ENCODE measurements around the gene RELA.
A peak's percentile ranks its signal among the peaks of the same experiment; 100 is the strongest.
"Not testable (repeated sequence)": the region's sequence is repeated elsewhere in the genome, so short reads cannot be mapped to it uniquely, and the experiment has no call there.

The RELA gene

GRCh38 chr11:65672180-65672860 is 9.6 kb upstream of the RELA start:
- no peak for DNase-seq (ENCODE audit: low read depth in 2 of 2)

DNA sequence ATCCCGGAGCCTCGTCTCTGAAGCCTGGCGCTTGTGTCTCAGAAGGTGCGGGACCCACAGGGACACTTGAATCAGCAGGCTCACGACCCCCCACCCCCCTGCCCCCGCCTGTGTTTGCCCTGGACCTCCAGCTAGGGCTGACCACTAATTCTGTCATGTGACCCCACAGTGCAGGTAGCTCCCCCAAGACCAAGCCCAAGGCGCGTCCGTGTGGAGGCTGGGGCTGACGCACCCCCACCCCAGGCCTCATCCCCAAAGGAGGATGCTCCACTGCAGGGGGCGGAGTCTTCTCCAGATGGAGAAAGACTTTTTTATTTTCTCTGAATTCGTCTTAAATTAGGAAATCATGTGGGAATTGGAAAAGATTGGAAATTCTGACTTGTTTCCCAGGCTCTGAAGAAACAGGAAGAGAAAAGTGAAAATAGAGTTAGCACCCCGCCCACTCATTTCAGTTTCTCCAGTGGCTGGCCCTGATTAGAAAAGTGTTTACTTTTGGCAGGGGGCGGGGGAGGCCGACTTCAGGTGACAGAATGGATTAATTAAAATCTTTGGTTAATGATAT is 1.0 kb upstream of the RELA start:
- peak in 1 of 2 experiments; percentile 51 for DNase-seq (ENCODE audit: low read depth in 2 of 2)

DNA sequence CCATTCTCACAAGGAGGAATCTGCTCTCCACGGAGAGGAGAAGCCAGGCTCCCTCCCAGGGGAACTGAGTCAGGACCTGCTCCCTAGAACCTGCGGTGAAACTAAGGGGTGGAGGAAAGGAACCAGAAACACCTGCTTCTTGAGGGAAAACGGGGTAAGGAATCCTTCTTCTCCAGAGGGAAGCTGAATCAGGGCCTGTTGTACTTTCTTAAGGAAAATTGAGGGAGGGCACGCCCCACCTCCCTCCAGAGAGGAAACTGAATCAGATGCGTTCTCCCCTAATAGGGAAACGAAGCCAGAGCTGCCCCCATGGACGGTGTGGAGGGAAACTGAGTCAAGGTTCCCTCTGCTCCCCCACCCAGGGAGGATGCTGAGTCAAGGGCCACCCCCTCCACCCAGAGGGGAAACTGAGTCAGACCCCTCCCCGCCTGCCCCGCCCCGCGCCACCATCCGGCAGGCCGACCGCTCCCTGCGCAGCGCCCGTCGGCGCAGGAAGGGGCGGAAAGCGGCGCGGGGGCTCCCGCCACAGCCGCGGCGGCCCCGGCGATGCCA is 393 bp downstream of the RELA start:
- DNase-seq (ENCODE audit: low read depth in 2 of 2): no peak

DNA sequence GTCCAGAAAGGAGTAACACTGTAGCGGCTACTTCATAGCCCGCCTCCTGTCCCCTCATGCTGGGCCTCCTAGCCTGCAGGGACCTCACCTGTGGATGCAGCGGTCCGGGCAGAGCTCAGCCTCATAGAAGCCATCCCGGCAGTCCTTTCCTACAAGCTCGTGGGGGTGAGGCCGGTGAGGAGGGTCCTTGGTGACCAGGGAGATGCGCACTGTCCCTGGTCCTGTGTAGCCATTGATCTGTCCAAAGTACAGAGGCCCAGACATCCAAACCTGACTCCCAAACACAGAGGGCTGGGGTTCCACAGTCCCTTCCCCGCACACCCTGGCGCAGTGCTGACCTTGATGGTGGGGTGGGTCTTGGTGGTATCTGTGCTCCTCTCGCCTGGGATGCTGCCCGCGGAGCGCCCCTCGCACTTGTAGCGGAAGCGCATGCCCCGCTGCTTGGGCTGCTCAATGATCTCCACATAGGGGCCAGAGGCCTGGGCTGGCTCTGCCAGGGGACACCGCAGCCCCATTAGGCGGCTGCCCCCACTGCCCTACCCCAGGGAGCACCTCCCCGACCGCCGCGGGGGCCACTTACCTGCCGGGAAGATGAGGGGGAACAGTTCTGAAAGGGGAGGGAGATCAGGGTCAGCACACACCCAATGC is 993 bp downstream of the RELA start:
- DNase-seq (ENCODE audit: low read depth in 2 of 2): no peak

GRCh38 chr11:65660908-65661307 is 1.8 kb downstream of the RELA start:
- not testable (repeated sequence) for DNase-seq (ENCODE audit: low read depth in 2 of 2)

DNA sequence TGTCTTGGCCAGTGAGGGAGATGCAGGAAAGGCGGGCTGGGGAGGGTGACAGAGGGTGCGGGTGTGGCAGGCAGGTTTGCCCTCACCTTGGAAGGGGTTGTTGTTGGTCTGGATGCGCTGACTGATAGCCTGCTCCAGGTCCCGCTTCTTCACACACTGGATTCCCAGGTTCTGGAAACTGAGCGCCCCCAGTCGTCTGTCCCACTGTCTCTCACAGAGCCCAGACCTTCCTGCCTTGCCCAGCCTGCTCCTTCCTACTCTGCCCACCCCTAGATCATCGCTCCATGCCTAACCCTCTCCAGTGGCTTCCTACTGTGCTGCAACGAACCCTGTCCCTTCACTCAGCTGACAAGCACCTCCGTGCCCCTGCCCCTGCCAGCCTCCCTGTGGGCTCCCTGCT is 2.7 kb downstream of the RELA start:
- no peak for DNase-seq (ENCODE audit: low read depth in 2 of 2)

DNA sequence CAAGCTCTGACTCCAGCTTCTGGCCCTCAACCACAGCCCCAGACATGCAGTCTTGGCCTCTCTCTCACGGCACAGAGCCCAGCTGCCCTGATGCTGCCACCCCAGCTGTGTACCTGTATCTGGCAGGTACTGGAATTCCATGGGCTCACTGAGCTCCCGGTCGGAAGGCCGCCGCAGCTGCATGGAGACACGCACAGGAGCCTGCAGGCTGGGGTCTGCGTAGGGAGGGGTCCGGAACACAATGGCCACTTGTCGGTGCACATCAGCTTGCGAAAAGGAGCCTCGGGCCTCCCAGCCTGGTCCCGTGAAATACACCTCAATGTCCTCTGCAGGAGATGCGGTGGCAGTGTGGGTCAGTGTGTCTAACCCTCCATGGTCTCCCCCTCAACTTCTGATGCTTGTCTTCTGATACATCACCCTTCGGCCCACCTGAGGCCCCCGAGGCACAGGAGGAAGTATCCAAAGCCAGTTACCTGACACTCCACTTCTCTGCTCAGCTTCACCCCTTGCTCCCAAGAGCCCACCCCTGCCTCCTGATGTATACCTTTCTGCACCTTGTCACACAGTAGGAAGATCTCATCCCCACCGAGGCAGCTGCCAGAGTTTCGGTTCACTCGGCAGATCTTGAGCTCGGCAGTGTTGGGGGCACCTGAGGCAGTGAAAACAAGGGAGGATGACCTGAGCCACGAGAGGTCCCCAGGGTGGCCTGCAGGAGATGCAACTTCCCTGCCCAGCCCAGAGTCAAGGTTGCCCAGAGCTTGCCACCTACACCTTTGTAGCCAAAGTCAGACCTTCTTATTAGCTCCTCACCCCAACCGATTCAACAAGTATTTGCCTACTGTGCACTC is 4.3 kb downstream of the RELA start:
- DNase-seq (ENCODE audit: low read depth in 2 of 2): no peak

GRCh38 chr11:65657426-65657825 is 5.3 kb downstream of the RELA start:
- no peak for DNase-seq (ENCODE audit: low read depth in 2 of 2)

DNA sequence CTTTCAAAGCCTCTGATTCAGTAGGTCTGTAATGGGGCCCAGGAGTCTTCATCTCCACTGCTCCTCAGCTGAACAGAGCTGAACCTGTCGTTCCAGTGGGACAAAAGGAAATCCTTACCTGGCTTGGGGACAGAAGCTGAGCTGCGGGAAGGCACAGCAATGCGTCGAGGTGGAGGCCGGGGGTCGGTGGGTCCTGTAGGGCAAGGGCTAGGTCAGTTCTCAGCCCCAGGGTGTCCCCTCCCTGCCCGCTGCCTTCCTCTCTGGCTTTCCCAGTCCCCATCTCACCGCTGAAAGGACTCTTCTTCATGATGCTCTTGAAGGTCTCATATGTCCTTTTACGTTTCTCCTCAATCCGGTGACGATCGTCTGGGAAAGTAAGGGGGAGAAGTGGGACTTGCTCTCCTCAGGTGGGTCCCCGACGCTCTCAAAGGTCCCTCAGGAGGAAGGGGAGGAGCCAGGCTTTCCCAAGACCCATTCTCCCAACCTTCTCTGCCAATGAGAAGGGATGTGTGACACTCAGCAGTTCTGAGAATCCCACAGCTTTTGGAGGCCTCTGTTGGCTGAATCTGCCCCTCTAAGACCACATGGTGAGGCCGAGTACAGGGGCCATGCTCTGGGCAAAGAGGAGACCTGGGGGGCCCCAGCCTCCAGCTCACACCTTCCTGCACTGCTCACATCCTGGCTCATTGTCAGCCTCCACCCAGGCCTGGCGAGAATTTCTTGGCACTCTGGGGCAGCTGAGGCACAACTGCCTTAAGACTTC is 7.0 kb downstream of the RELA start:
- no peak for DNase-seq (ENCODE audit: low read depth in 2 of 2)

DNA sequence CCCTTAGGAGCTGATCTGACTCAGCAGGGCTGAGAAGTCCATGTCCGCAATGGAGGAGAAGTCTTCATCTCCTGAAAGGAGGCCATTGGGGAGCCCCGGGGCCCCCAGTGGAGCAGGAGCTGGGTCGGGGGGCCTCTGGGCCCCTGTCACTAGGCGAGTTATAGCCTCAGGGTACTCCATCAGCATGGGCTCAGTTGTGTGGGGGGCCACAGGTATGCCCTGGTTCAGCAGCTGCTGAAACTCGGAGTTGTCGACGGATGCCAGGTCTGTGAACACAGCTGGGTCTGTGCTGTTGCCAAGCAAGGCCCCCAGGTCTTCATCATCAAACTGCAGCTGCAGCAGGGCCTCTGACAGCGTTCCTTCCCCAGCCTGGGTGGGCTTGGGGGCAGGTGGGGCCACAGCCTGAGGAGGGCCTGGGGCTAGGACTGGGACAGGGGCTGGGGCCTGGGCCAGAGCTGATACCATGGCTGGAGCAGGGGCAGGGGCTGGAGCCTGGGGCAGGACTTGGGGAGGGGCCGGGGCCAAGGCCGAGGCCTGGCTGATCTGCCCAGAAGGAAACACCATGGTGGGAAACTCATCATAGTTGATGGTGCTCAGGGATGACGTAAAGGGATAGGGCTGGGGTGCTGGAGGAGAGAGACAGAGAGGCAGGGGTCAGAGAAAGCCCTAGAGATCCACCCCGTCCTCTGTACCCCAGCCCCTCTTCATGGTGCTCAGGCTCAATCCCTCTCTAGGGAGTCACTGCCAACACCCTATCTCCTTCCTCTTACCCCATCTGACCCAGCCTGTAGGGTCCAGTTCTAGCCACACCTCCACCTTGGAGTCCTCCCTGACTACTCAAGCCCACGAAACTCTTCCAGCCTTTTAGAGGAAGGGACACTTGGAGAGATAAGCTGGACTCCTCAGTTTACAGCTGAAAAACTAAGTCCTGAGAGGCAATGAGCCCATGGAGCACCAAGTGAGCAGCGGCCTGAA is 8.1 kb downstream of the RELA start:
- no peak for DNase-seq (ENCODE audit: low read depth in 2 of 2)

DNA sequence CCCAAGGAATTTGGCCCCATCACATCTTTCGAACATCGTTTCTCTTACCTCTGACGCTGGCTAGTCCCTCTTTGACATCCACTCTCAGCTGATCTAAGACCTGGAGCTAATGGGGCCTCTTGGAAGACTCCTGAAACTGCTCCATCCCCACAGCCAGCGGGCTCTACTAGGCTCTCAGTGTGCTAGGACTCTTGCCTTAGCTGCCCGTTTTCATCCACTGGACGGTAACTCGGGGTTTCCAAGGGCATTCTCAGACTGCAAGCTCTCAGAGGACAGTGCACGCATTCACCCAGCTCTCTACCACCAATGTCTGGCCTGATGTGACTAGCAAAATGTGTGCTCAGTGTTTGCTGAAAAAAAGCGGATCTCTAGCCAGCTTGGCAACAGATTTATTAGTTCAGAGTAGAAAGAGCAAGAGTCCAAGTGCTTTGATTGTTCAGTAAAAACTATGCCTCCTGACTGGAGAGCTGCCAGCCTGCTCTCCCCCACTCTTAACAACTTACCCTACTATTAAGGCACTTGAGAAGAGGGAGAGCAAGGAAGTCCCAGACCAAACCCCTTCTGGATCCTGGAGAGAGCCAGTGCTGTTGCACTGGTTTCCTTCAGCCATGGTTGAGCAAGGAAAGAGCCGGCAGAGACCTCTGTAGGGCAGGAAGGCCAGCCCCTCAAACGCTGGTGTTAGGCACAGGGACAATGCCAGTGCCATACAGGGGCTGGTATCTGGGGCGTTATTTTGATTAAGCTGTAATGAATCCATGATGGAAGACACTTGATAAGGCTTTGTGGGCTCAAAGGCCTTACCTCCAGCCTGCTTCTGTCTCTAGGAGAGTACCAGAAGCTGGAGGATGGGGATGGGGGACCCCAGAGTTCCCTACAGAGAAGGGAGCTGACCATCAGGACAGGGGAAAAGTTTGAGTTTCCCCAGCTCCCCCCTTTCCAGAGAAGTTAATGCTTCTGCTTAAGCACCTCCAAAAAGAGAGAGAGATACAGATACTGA is 9.2 kb downstream of the RELA start:
- DNase-seq (ENCODE audit: low read depth in 2 of 2): no peak

DNA sequence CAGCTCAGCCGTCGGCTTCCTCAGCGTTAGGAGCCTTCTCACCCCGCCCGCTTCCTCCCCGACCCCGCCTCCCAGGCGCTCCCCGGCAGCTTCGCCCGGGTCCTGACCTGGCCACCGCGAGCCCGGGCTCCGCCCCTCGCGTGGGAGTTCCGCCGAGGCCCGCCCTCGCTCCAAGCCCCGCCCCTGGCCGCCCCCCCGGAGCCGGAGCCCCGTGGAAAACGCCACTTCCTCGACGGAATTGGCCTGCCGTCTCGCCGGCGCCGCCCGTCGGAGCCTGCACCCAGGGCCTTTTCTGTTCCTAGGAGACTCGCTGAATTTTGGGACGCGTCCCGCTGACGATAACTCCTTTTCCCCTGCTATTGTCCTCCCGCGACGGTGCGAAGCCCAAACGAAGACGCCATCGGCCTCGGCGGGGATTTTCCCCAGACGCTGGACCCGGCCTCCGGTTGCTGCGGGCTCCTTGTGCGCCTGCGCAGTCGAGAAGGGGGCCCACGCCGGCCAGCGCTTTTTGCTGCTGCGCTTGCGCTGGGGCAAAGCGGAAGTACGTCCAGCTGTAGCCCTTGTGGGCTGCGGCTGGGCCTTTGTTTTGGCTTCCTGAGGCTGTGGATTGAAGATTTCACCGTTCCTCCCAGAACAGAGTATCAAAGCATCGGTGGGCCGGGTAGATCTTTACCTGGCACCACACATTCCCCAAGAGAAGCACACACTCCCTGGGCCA is 10.0 kb downstream of the RELA start:
- peak; percentile 91 to 94 for DNase-seq (ENCODE audit: low read depth in 2 of 2)

DNA sequence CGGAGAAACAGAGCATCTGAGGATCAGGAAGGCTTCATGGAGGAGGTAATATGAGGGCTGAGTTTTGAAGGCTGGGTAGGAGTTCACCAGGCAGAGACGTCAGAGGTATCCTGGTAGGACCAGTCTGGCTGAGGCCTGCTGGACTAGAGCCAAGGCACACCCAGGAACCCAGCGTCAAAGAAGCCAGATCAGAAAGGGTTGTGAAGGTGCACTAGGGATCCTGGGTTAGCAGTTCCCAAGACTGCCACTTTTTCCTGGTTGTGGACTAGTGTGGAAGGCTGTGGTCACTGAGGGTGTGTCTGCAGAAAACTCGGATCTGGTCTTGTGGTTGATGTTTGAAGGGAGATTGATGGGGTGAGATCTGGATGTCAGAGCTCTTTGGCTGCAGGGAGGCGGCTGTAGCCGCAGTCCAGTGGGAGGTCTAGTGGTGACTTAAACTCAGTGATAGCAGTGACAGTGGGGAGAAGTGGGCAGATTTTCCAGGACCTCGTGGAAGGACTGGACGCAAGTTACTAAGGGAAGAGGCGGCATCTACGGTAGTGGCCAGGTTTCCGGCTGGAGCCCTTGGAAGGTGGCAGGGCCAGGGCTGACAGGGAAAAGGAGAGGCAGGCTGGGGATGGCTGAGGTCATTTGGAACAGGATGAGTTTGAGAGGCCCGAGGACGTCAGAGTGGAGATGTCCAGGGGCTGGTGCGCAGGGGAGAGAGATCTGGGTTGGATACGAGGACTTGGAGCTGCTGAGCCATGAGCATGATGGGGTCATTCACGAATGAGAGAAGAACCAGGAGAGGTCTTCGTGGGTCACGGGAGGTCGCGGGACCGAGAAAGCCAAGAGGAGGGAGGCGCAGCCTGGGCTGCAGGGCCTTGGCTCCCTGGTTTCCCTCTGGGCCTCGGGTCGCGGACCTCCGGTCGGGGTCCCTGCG is 10.9 kb downstream of the RELA start:
- no peak for DNase-seq (ENCODE audit: low read depth in 2 of 2)

- no peak for DNase-seq (ENCODE audit: low read depth in 2 of 2)
Measured at GRCh38 chr11:65651339-65651588, 11.5 kb downstream of the RELA start.

GRCh38 chr11:65650547-65651338 is 12.0 kb downstream of the RELA start:
- no peak for DNase-seq (ENCODE audit: low read depth in 2 of 2)

DNA sequence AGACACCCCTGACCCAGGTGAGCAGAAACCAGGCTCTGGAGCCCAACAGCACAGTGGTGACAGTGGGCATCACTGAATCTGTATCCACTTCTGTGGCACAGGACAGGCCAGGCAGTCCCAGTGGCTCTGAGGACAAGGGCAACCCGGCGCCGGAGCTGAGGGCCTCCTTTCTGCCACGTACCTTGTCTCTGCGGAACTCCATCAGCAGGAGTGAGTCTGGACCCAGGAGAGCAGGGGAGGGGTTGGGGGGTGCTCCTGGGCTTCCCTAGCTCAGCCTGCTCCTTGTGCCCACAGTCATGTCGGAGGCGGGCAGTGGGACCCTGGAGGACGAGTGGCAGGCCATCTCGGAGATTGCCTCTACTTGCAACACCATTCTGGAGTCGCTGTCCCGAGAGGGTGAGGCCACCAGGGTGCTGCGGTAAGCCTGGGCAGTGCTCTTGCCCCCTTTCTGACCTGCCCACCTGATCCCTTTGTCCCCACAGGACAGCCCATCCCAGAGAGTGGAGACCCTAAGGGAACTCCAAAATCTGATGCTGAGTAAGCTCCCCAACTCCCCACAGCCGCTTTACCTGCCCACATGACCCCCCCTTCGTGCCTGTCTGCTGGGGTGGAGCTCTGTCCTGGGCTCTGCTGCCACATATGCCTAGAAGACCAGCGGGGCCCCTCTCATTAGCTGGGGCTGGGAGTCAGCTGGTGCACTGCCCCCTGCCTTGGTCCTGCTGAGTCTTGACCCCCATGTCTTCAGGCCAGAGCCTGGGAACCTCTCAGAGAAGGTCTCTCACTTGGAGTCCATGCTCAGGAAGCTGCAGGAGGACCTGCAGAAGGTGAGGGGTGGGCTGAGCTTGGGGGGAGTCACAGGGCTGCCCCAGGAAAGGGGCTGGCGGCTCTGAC is 12.8 kb downstream of the RELA start:
- no peak for DNase-seq (ENCODE audit: low read depth in 2 of 2)

Data from stimulated activated CD4-positive, alpha-beta T cell treated with anti-CD3 and anti-CD28 coated beads, Interleukin-12 subunit alpha, Interleukin-12 subunit beta, amount 100 ng/mL, for 24 hours (primary cell).